Measurements from ENCODE around the gene ZNF487.
"Not testable (repeated sequence)": the region's sequence is repeated elsewhere in the genome, so short reads cannot be mapped to it uniquely, and the experiment has no call there.

ZNF487 gene

GRCh38 chr10:43437141-43437870, 395 bp downstream of the ZNF487 start:
- DNase-seq (ENCODE audit: low spot score), result no peak

DNA sequence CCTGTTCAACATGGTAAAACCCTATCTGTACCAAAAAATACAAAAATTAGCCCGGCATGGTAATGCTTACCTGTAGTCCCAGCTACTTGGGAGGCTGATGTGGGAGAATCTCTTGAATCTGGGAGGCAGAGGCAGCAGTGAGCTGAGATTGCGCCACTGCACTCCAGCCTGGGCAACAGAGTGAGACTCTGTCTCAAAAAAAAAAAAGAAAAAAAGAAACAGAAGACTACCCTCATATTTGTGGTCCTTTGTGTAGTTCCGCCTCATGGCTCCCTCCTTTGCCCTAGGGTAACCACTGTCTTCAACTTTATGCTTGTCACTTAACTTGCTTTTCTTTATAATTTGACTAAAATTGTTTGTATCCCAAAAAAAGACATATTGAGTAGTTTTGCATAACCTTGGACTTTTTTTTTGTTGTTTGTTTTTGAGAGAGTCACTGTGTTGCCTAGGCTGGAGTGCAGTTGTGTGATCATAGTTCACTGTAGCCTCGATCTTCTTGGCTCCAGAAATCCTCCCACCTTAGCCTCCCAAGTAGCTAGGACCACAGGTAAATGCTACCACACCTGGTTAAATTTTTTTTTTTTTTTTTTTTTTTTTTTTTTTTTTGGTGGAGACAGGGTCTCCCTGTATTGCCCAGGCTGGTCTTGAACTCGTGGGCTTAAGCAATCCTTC, 3.7 kb downstream of the ZNF487 start:
- DNase-seq (ENCODE audit: low spot score), result no peak

DNA sequence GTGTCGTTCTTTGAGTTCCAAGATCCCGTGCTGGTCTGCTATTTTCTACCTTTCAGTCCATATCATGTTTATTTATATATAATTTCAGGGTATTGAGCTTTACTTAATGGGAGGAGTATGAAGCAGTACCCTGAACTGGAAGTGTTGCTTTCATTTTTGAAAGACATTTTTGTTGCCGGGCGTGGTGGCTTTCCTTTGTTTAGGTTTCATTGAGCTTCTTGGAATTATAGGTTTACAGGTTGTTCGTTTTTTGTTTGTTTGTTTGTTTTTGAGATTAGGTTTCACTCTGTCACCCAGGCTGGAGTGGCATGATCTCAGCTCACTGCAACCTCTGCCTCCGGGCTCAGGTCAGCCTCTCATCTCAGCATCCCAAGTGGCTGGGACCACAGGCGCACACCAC, 7.4 kb downstream of the ZNF487 start:
- no peak for DNase-seq (ENCODE audit: low spot score)

GRCh38 chr10:43444897-43445466, 8.1 kb downstream of the ZNF487 start:
- no peak for DNase-seq (ENCODE audit: low spot score)

DNA sequence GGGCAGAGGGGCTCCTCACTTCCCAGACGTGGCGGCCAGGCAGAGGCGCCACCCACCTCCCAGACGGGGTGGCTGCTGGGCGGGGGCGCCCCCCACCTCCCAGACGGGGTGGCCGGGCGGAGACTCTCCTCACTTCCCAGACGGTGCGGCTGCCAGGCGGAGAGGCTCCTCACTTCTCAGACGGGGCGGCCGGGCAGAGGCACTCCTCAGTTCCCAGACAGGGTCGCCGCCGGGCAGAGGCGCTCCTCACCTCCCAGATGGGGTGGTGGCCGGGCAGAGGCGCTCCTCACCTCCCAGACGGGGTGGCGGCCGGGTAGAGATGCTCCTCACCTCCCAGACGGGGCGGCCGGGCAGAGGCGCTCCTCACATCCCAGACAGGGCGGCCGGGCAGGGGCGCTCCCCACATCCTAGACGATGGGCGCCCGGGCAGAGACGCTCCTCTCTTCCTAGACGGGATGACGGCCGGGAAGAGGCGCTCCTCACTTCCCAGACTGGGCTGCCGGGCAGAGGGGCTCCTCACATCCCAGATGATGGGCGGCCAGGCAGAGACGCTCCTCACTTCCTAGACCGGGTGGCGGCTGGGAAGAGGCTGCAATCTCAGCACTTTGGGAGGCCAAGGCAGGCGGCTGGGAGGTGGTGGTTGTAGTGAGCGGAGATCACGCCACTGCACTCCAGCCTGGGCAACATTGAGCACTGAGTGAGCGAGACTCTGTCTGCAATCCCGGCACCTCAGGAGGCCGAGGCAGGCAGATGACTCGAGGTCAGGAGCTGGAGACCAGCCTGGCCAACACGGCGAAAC, 9.5 kb downstream of the ZNF487 start:
- not testable (repeated sequence) for DNase-seq (ENCODE audit: low spot score)

GRCh38 chr10:43448742-43449141, 11.8 kb downstream of the ZNF487 start:
- no peak for DNase-seq (ENCODE audit: low spot score)

- DNase-seq (ENCODE audit: low spot score), result no peak
These were observed 15.5 kb downstream of the ZNF487 start for GRCh38 chr10:43452356-43452914.

- DNase-seq (ENCODE audit: low spot score), result no peak
These were observed 16.4 kb downstream of the ZNF487 start for GRCh38 chr10:43453266-43453831.

- DNase-seq (ENCODE audit: low spot score), result not testable (repeated sequence)
These were observed 17.1 kb downstream of the ZNF487 start for GRCh38 chr10:43454025-43454424.

DNA sequence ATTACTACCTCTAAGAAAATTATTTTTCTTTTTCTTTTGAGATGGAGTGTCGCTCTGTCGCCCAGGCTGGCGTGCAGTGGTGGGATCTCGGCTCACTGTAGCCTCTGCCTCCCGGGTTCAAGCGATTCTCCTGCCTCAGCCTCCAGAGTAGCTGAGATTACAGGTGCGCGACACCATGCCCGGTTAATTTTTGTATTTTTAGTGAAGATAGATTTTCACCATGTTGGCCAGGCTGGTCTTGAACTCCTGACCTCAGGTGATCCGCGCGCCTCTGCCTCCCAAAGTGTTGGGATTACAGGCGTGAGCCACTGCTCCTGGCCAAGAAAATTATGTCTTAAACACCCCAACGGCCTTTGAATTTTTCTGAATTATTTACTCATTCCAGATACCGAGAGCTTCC, 19.6 kb downstream of the ZNF487 start:
- not testable (repeated sequence) for DNase-seq (ENCODE audit: low spot score)

DNA sequence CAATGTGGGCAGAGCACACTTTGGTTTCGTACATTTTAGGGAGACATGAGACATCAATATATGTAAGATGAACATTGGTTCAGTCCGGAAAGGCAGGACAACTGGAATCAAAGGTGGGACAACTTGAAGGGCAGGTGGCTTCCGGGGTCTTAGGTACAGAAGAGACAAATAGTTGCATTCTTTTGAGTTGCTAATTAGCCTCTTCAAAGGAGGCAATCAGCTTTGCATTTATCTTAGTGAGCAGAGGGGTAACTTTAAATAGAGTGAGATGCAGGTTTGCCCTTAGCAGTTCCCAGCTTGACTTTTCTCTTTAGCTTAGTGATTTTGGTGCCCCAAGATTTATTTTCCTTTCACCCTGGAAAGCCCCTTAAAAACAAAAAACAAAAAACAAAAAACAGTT, 21.3 kb downstream of the ZNF487 start:
- no peak for DNase-seq (ENCODE audit: low spot score)

- peak; percentile 52 for DNase-seq (ENCODE audit: low spot score)
These were observed 25.0 kb downstream of the ZNF487 start for GRCh38 chr10:43461950-43462349.

- not testable (repeated sequence) for DNase-seq (ENCODE audit: low spot score)
These were observed 28.3 kb downstream of the ZNF487 start for GRCh38 chr10:43465086-43465735.

- not testable (repeated sequence) for DNase-seq (ENCODE audit: low spot score)
These were observed 28.8 kb downstream of the ZNF487 start for GRCh38 chr10:43465736-43466120.

- no peak for DNase-seq (ENCODE audit: low spot score)
These were observed 34.2 kb downstream of the ZNF487 start for GRCh38 chr10:43471146-43471545.

GRCh38 chr10:43471935-43472720, 35.2 kb downstream of the ZNF487 start:
- DNase-seq (ENCODE audit: low spot score), result no peak

GRCh38 chr10:43479275-43479674, 42.4 kb downstream of the ZNF487 start:
- DNase-seq (ENCODE audit: low spot score), result no peak

- no peak for DNase-seq (ENCODE audit: low spot score)
These were observed 45.6 kb downstream of the ZNF487 start for GRCh38 chr10:43482319-43483078.

DNA sequence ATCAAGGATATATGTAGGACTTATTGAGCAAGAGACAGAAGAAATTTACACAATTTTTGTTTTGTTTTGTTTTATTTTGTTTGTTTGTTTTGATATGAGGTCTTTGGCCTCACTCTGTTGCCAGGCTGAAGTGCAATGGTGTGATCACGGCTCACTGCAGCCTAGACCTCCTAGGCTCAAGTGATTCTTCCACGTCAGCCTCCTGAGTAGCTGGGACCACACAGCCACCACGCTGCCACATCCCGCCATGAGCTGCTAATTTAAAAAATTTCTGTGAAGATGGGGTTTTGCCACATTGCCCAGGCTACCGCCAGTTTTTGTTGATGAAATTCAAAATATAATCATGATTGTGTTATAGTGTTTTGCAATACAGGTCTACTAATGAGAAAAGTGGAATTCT, 54.9 kb downstream of the ZNF487 start:
- no peak for DNase-seq (ENCODE audit: low spot score)

DNA sequence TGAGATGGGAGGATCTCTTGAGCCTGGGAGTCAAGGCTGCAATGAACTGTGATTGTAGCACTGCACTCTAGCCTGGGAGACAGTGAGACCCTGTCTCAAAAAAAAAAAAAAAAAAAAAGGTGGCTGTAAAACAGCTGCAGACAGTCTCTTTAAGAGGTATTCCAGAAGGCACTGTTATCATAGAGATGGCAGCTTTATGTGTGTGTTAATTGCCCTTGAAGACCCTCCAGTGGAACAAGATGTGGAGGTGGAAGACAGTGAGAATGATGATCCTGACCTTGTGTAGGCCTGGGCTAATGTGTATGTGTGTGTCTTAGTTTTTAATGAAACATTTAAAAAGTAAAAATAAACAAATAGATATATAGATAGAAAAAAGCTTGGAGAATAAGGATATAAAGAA, 66.0 kb downstream of the ZNF487 start:
- no peak for DNase-seq (ENCODE audit: low spot score)
